NCI-H2107 treated with DMSO at 0.1 percent for 48 hours (cell line): ENCODE results near the gene MPIG6B.
"Not testable (repeated sequence)": the region's sequence is repeated elsewhere in the genome, so short reads cannot be mapped to it uniquely, and the experiment has no call there.

Experiments
- DNase-seq: peaks from one replicate; lab custom pipeline; 2025; ENCODE audit not compliant: unreplicated experiment; lab: John Stamatoyannopoulos, UW

Gene MPIG6B

GRCh38 chr6:31700740-31701401 is 22.3 kb upstream of the MPIG6B start:
- no peak for DNase-seq

GRCh38 chr6:31701666-31702404 is 21.3 kb upstream of the MPIG6B start:
- DNase-seq: peak; percentile 17

DNA sequence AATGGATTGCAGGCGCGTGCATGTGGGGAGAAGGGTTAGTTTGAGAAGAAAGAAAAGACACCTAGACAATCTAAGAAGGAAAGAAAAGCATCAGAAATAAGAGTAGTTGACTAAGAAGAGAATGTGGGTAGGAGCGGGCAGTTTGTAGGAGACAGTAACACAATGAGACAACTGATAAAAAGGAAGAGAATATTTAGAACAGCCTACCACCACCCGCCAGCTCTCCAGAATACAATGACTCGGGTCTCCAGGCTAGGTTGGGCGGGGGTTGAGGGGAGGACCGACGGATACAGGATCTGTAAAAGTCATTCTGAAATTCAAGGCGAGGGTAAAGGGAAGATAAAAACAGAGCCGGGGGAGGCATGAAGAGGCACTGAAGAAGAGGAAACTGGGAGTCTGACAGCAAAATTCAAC is 20.8 kb upstream of the MPIG6B start:
- no peak for DNase-seq

DNA sequence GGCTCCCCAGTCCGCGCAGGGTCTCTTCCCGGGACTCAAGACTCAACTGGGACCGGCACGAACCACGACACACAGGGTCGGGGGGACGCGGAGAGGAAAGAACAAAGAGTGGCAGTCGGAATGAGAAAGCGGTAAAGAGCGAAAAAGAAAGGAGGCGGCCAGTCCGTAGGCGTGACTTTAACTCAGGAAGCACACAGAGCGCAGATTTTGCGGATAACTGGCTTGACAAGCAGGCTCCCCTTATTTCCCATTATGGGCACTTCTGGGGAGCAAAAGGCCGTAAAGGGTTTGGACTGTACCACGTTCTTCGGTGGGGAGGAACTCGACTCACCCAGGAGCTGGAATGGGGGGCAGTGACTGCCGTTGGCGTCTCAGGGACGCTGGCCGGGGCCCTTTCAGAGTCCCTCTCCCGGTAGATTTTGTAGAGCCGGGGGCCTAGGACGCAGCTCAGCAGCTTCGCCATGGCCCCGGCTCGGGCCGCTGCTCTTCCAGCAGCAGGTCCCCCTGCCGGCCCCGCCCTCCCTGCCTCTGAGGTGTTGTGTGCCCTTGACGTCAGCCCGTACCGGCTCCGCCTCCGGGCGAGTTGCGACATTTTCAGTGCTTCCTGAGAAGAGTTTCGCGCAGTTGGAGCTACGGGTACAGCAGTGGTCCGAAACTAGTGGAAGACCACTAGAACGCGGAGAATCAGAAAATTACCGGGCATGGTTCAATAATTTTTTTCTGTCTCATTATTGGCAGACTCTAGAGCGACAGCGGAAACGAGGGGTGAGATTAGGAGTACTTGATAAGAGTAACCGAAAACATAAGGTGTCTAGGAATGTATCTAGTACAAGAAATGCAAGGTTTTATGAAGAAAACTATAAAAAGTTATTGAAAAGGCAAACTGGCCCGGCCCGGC is 20.1 kb upstream of the MPIG6B start, which contains the start of gene ABHD16A:
Gene ABHD16A, minus strand, starts transcription at position 506 of the 898 bp plus-strand sequence. Its CDS starts 43 bp downstream, at position 463.
- peak; percentile 82 for DNase-seq

DNA sequence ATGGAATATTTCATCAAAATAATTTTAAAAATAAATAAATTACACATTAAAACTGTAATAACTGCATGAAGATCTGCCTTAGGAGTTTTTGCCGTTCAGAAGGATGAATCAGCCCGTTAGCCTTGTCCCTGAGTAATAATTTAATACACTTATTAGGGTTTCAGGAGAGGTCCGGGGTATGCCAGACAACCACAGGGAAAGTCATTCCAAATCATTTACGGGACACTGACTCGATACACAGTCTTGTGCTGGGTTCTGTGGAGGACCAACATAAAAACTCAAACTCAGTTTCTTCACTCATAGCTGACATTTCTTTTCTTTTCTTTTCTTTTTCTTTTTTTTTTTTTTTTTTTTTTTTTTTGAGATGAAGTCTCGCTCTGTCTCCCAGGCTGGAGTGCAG is 17.2 kb upstream of the MPIG6B start:
- no peak for DNase-seq

DNA sequence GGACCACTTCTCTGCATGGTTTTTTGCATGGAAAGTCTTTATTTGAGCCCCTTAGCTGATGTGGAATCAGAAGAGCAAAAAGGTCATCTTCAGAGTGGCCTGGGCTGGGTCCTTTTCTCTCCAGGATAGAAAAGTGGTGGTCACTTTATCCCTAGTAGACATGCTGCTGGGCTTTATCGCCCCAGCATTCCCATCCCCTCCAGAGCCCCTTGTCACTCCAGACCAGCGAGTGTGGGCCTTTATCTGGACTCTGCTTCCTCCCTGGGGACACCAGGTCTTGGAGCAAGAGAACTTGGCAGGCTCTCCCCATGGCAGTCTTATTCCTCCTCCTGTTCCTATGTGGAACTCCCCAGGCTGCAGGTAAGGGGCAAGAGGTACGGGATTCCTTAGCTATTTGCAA is 16.6 kb upstream of the MPIG6B start, which contains the start of gene LY6G6F:
Gene LY6G6F, plus strand, starts transcription at position 268 of the 400 bp plus-strand sequence. Its CDS starts 41 bp downstream, at position 309.
- no peak for DNase-seq

- DNase-seq: no peak
These were observed 15.5 kb upstream of the MPIG6B start for GRCh38 chr6:31707701-31708100.

DNA sequence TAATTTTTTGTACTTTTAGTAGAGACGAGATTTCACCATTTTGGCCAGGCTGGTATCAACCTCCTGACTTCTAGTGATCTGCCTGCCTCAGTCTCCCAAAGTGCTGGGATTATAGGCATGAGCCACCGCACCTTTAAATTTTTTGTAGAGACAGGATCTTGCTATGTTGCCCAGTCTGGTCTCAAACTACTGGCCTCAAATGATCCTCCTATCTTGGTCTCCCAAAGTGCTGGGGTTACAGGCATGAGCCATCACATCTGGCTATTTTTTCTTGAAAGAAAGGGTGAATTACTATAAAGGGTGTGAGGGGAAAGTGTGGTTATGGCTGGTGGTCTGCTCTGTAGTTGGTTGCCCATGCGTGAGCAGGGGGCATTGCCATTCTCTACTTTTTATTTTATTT is 14.9 kb upstream of the MPIG6B start:
- no peak for DNase-seq

DNA sequence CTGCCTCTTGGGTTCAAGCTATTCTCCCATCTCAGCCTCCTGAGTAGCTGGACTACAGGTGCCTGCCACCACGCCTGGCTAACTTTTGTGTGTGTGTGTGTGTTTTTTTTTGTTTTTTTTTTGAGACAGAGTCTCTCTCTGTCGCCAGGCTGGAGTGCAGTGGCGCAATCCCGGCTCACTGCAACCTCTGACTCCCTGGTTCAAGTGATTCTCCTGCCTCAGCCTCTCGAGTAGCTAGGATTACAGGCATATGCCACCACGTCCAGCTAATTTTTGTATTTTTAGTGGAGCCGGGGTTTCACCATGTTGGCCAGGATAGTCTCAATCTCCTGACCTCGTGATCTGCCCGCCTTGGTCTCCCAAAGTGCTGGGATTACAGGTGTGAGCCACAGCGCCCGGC is 14.0 kb upstream of the MPIG6B start:
- DNase-seq: not testable (repeated sequence)

GRCh38 chr6:31710523-31711219 is 12.5 kb upstream of the MPIG6B start:
- no peak for DNase-seq

- DNase-seq: no peak
These were observed 11.9 kb upstream of the MPIG6B start for GRCh38 chr6:31711233-31711632.

DNA sequence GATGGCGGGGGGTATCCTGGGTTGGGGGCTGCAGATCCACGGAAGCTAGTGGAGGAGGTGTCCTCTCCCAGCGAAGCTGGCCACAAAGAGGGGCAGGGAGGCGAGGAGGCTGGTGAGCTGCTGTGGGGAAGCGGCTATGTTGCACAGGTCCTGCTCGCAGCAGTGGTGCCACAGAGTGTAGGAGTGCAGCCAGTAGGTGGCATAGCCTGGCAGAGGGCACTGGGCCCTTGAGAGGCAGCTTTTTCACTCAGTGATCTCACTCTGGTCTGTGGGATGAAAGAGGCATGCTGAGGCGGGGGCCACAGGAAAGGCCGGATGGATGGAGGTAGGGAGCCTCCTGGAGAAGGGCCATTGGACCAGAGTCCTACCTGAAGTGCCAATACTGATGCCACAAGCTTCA is 10.9 kb upstream of the MPIG6B start:
- DNase-seq: no peak

- DNase-seq: no peak
These were observed 9.7 kb upstream of the MPIG6B start for GRCh38 chr6:31713465-31713864.

DNA sequence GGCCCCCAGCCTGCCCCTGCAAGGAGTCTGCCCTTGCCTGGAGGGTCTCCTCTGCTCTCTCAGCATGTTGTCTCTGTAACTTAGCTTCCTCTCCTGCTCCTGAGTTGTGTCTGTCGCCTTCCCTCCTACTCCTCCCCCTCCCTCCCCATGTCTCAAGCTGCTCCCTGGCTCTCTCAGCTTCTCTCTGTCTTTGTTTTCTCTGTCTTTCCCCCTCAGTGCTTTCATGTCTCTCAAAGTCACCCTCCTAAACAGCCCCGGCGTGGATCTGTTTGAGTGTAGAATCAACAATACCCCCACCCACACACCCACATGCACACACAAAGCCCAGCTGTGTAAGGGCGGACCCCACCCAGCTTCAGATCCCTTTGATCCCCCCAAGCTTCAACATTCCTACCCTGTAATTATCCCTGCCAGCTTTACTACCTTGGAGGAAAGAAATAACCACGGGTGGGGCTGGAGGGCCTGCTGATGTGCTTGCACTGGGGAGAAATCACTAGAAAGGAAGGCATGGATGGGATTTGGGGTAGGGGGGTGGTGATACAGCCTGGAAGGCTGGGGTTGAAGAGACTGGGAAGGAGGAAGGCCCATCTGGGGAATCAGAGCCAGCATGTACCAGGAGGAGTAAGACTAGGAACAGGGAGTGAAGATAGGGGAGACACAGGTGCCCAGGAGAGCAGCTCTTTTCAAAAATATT is 9.0 kb upstream of the MPIG6B start:
- DNase-seq: no peak

GRCh38 chr6:31715022-31715958 is 7.9 kb upstream of the MPIG6B start, which contains the start of gene LY6G6D:
Gene LY6G6D (plus strand): TSS chr6:31715348. CDS start chr6:31715356, 8 bp downstream.
- DNase-seq: no peak

- DNase-seq: no peak
These were observed 5.5 kb upstream of the MPIG6B start for GRCh38 chr6:31717499-31718222.

GRCh38 chr6:31718265-31718664 is 4.9 kb upstream of the MPIG6B start:
- DNase-seq: no peak

DNA sequence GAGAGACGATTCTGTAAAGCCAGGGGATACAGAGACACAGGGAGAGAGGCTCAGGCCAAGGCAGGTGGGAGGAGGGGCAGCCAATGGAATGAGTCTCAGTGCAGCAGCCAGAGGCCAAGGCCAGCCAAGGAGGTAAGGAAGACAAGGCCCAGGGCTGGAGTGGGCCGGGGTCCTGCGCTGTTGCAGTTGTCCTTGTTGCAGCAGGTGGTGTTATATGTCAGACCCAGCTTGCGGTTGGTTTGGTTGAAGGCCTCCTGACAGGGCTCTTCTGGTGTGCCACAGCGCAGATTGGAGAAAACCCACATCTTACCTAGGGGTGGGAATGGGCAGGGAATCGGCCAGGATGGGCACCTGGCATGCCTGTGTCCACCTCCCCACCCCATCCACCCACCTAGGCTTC is 4.2 kb upstream of the MPIG6B start:
- no peak for DNase-seq
